Caki2 (cell line): ENCODE results near the gene PSMB1. TPM values are rescaled to one million over a fixed set of nuclear protein-coding genes. Genes with fewer than 3 reads are reported as not detected.
"Not testable (repeated sequence)": the region's sequence is repeated elsewhere in the genome, so short reads cannot be mapped to it uniquely, and the experiment has no call there.

Source experiments
- DNase-seq: peaks from one replicate; pipeline ENCODE4 v3.0.0-alpha.2; 2015; ENCODE audit warnings: low read depth
- in situ Hi-C: cut with HindIII; loops from 2 replicates; pipeline ENCODE4 v1.10.0; 2016; ENCODE audit warnings: low sequenced_read_pairs, low pct_unique_long_range_greater_than_20kb, mixed read lengths
- total RNA-seq: library from RNA; depleted of rRNA; stranded (reverse); fragments of >200 nt; shearing (Covaris generic); gene quantifications from 2 replicates; pipeline ENCODE4 v1.2.3, GENCODE V29; 2014; ENCODE audit warnings: low replicate concordance

PSMB1 gene
- total RNA-seq, 1 experiment from 2014 or later, result 776 TPM

GRCh38 chr6:170508892-170509722 lies 44.0 kb downstream of the PSMB1 start:
- in situ Hi-C loops, DNase-seq: not testable (repeated sequence)

- in situ Hi-C loops, DNase-seq: not testable (repeated sequence)
Measured at GRCh38 chr6:170508275-170508674, 44.8 kb downstream of the PSMB1 start.

- DNase-seq, in situ Hi-C loops: not testable (repeated sequence)
Measured at GRCh38 chr6:170507728-170508127, 45.4 kb downstream of the PSMB1 start.

GRCh38 chr6:170506446-170506845 lies 46.7 kb downstream of the PSMB1 start:
- no peak for DNase-seq
- in situ Hi-C loops, result no loop called here

GRCh38 chr6:170505306-170505705 lies 47.8 kb downstream of the PSMB1 start:
- in situ Hi-C loops, result no loop called here
- no peak for DNase-seq

- in situ Hi-C loops, result no loop called here
- DNase-seq, result no peak
Measured at GRCh38 chr6:170504479-170504878, 48.6 kb downstream of the PSMB1 start.

- in situ Hi-C loops, result no loop called here
- no peak for DNase-seq
Measured at GRCh38 chr6:170503414-170503761, 49.7 kb downstream of the PSMB1 start.

- DNase-seq, in situ Hi-C loops: not testable (repeated sequence)
Measured at GRCh38 chr6:170502733-170503413, 50.2 kb downstream of the PSMB1 start.

GRCh38 chr6:170502268-170502667 lies 50.8 kb downstream of the PSMB1 start:
- DNase-seq, in situ Hi-C loops: not testable (repeated sequence)

- no peak for DNase-seq
- in situ Hi-C loops, result no loop called here
Measured at GRCh38 chr6:170500955-170501590, 52.0 kb downstream of the PSMB1 start.

GRCh38 chr6:170497841-170498301 lies 55.2 kb downstream of the PSMB1 start:
- no peak for DNase-seq
- in situ Hi-C loops, result no loop called here

- DNase-seq, result no peak
- in situ Hi-C loops, result no loop called here
Measured at GRCh38 chr6:170493354-170493753, 59.8 kb downstream of the PSMB1 start.

GRCh38 chr6:170490259-170490658 lies 62.8 kb downstream of the PSMB1 start:
- in situ Hi-C loops, result no loop called here
- DNase-seq, result no peak

GRCh38 chr6:170489836-170490235 lies 63.3 kb downstream of the PSMB1 start:
- in situ Hi-C loops, result no loop called here
- no peak for DNase-seq

GRCh38 chr6:170487707-170488329 lies 65.3 kb downstream of the PSMB1 start:
- in situ Hi-C loops, result no loop called here
- DNase-seq, result no peak

- in situ Hi-C loops, result no loop called here
- DNase-seq, result no peak
Measured at GRCh38 chr6:170485159-170485558, 67.9 kb downstream of the PSMB1 start.
